ENCODE data around the gene IPO11.

GRCh38 chr5:62626534-62626933 is 214.0 kb downstream of the IPO11 start:
- TF ChIP-seq CTCF (IDR thresholded peaks at IDR 0.05; ENCODE audit: low read depth, low read length, missing input control) (no peak), YY1 (IDR thresholded peaks at IDR 0.05) (no peak), RAD21 (IDR thresholded peaks at IDR 0.05) (no peak)
- TF ChIP-seq, protein P1, sequence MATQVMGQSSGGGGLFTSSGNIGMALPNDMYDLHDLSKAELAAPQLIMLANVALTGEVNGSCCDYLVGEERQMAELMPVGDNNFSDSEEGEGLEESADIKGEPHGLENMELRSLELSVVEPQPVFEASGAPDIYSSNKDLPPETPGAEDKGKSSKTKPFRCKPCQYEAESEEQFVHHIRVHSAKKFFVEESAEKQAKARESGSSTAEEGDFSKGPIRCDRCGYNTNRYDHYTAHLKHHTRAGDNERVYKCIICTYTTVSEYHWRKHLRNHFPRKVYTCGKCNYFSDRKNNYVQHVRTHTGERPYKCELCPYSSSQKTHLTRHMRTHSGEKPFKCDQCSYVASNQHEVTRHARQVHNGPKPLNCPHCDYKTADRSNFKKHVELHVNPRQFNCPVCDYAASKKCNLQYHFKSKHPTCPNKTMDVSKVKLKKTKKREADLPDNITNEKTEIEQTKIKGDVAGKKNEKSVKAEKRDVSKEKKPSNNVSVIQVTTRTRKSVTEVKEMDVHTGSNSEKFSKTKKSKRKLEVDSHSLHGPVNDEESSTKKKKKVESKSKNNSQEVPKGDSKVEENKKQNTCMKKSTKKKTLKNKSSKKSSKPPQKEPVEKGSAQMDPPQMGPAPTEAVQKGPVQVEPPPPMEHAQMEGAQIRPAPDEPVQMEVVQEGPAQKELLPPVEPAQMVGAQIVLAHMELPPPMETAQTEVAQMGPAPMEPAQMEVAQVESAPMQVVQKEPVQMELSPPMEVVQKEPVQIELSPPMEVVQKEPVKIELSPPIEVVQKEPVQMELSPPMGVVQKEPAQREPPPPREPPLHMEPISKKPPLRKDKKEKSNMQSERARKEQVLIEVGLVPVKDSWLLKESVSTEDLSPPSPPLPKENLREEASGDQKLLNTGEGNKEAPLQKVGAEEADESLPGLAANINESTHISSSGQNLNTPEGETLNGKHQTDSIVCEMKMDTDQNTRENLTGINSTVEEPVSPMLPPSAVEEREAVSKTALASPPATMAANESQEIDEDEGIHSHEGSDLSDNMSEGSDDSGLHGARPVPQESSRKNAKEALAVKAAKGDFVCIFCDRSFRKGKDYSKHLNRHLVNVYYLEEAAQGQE (IDR thresholded peaks at IDR 0.05): no peak

All from liver (tissue), 3 donors.